GM12878 (cell line): ENCODE measurements around the gene CFAP300. TPM values are rescaled to one million over a fixed set of nuclear protein-coding genes. Genes with fewer than 3 reads are reported as not detected.

Experiments
- ATAC-seq: fragments of 200-7000 bp; cut with Tn5 transposase; 3 replicates; pipeline ENCODE4 v1.9.1; 2020; ENCODE audit warnings: mild to moderate bottlenecking, moderate library complexity
- BruUV-seq: library from RNA; stranded (reverse); fragments of 400-500 nt; replicated peaks from 2 replicates; lab custom pipeline; 2021; lab: Mats Ljungman, UMichigan
- CTCF ChIA-PET: fragments of 300-600 bp; sonication (Branson Sonifier 250); formaldehyde crosslinking; extraction: SDS; loops from one replicate; lab custom pipeline; 2021; ENCODE audit warnings: inconsistent platforms; lab: Yijun Ruan, JAX
- POLR2A ChIA-PET: fragments of 350-600 bp; formaldehyde crosslinking; extraction: SDS; loops from one replicate; lab custom pipeline; 2021; ENCODE audit warnings: inconsistent platforms; lab: Charles Lee
- RAD21 ChIA-PET: fragments of 300-600 bp; sonication (Branson Sonifier 250); formaldehyde crosslinking; loops from one replicate; lab custom pipeline; 2023; ENCODE audit warnings: antibody characterized with exemption; ENCODE audit not compliant: unreplicated experiment; lab: Charles Lee
- SMC1A ChIA-PET: fragments of 300-600 bp; sonication (Branson Sonifier 250); formaldehyde crosslinking; loops from one replicate; lab custom pipeline; 2023; ENCODE audit not compliant: unreplicated experiment, uncharacterized antibody; lab: Charles Lee
- DNase-seq: peaks from one replicate; pipeline ENCODE4 v3.0.0-alpha.2; 2011; ENCODE audit warnings: low read depth, low spot score
- FAIRE-seq: peaks from 3 replicates; lab custom pipeline; 2011; peaks lifted over from hg19 to GRCh38; lab: Jason Lieb, UNC
- H2AFZ ChIP-seq: 2 replicates; pipeline ENCODE4 v1.6.0; 2011; ENCODE audit warnings: low read depth, low read length, control low read depth; ENCODE audit not compliant: control insufficient read depth
- H3K27ac ChIP-seq: 2 replicates; pipeline ENCODE4 v1.5.1; 2011; ENCODE audit warnings: control low read depth; ENCODE audit not compliant: control insufficient read depth, insufficient read depth
- H3K27me3 ChIP-seq, 2 experiments: replicated peaks in 1 of 2; 2 replicates each; pipeline versions ENCODE4 v1.6.0 to v1.6.1; 2011; ENCODE audit warnings: low read length in 1 of 2; ENCODE audit not compliant: control insufficient read depth in 2 of 2, insufficient read depth in 2 of 2
- H3K36me3 ChIP-seq, 2 experiments: 2 replicates each; pipeline ENCODE4 v1.5.1; 2011; ENCODE audit warnings: low read length in 1 of 2; ENCODE audit not compliant: control insufficient read depth in 2 of 2, insufficient read depth in 2 of 2
- H3K4me1 ChIP-seq: 2 replicates; pipeline ENCODE4 v1.6.1; 2011; ENCODE audit warnings: mild to moderate bottlenecking, low read length, moderate library complexity, mixed read lengths; ENCODE audit not compliant: control insufficient read depth, insufficient read depth
- H3K4me2 ChIP-seq: 2 replicates; pipeline ENCODE4 v1.6.0; 2011; ENCODE audit warnings: control low read depth; ENCODE audit not compliant: control insufficient read depth, insufficient read depth
- H3K4me3 ChIP-seq: fragments of 200-600 bp; sonication (generic); 2 replicates; pipeline ENCODE4 v1.5.1; 2016
- H3K79me2 ChIP-seq: 2 replicates; pipeline ENCODE4 v1.6.0; 2011; ENCODE audit warnings: low read length; ENCODE audit not compliant: control insufficient read depth, insufficient read depth
- H3K9ac ChIP-seq: 2 replicates; pipeline ENCODE4 v1.8.0; 2011; ENCODE audit warnings: low read length, control low read depth, mixed read lengths; ENCODE audit not compliant: control insufficient read depth, insufficient read depth
- H3K9me3 ChIP-seq: replicated peaks from 3 replicates; pipeline ENCODE4 v1.5.1; 2011; ENCODE audit warnings: mild to moderate bottlenecking, low read length; ENCODE audit not compliant: control insufficient read depth, insufficient read depth
- H4K20me1 ChIP-seq: 2 replicates; pipeline ENCODE4 v1.6.0; 2011; ENCODE audit not compliant: control insufficient read depth, insufficient read depth
- BHLHE40 ChIP-seq, 2 experiments: fragments of 450-650 bp in 1 of 2; IDR thresholded peaks; 2 replicates each; pipeline ENCODE4 v1.6.1; 2011 to 2017; ENCODE audit warnings: low read depth in 2 of 2, borderline replicate concordance in 1 of 2, improper control_type of control experiment in 1 of 2, low read length in 1 of 2, mild to moderate bottlenecking in 1 of 2
- DPF2 ChIP-seq: fragments of 450-650 bp; IDR thresholded peaks from 2 replicates; pipeline ENCODE4 v1.6.1; 2017; ENCODE audit warnings: mild to moderate bottlenecking
- EGR1 ChIP-seq, 2 experiments: IDR thresholded peaks; 1 replicate in 1 of 2; 2 replicates in 1 of 2; pipeline ENCODE4 v1.6.1; 2011 to 2012; ENCODE audit warnings: low read depth in 2 of 2, low read length in 2 of 2, borderline replicate concordance in 1 of 2, mild to moderate bottlenecking in 1 of 2, moderate library complexity in 1 of 2
- EP300 ChIP-seq, 2 experiments: fragments of 150-350 bp in 1 of 2; IDR thresholded peaks; 2 replicates each; pipeline ENCODE4 v1.6.1; 2011 to 2012; ENCODE audit warnings: low read depth in 2 of 2, low read length in 2 of 2, borderline replicate concordance in 1 of 2, improper control_type of control experiment in 1 of 2, inconsistent platforms in 1 of 2; ENCODE audit not compliant: control insufficient read depth in 1 of 2
- FOXM1 ChIP-seq: IDR thresholded peaks from 2 replicates; pipeline ENCODE4 v1.6.1; 2012; ENCODE audit warnings: low read depth, mild to moderate bottlenecking, inconsistent platforms, low read length, moderate library complexity
- GABPA ChIP-seq: IDR thresholded peaks from 2 replicates; pipeline ENCODE4 v1.6.1; 2014; ENCODE audit warnings: antibody characterized with exemption, low read depth, mild to moderate bottlenecking, inconsistent platforms
- GATAD2B ChIP-seq: fragments of 450-650 bp; conservative IDR thresholded peaks from 2 replicates; pipeline ENCODE4 v1.6.1; 2017; ENCODE audit warnings: low read depth, mild to moderate bottlenecking, moderate library complexity
- HCFC1 ChIP-seq: fragments of 150-350 bp; IDR thresholded peaks from 2 replicates; pipeline ENCODE4 v1.6.1; 2014; ENCODE audit warnings: low read length
- HDAC2 ChIP-seq: fragments of 200-600 bp; sonication (generic); IDR thresholded peaks from 2 replicates; pipeline ENCODE4 v1.6.1; 2017
- IKZF1 ChIP-seq: fragments of 450-650 bp; conservative IDR thresholded peaks from 2 replicates; pipeline ENCODE4 v1.6.1; 2017; ENCODE audit warnings: antibody characterized with exemption, mild to moderate bottlenecking
- MEF2B ChIP-seq: fragments of 450-650 bp; IDR thresholded peaks from 2 replicates; pipeline ENCODE4 v1.6.1; 2018; ENCODE audit warnings: mild to moderate bottlenecking, moderate library complexity; ENCODE audit not compliant: partially characterized antibody, poor library complexity, severe bottlenecking
- NFYA ChIP-seq: IDR thresholded peaks from 2 replicates; pipeline ENCODE4 v1.6.1; 2011; ENCODE audit warnings: low read depth, mild to moderate bottlenecking, low read length, improper control_type of control experiment, borderline replicate concordance
- NFYB ChIP-seq: IDR thresholded peaks from 2 replicates; pipeline ENCODE4 v1.6.1; 2011; ENCODE audit warnings: low read depth, mild to moderate bottlenecking, low read length, improper control_type of control experiment, moderate library complexity; ENCODE audit not compliant: insufficient read depth
- RAD51 ChIP-seq: fragments of 450-650 bp; IDR thresholded peaks from 2 replicates; pipeline ENCODE4 v1.6.1; 2016; ENCODE audit warnings: moderate library complexity, mild to moderate bottlenecking, inconsistent platforms
- RUNX3 ChIP-seq: IDR thresholded peaks from 2 replicates; pipeline ENCODE4 v1.6.1; 2012; ENCODE audit warnings: low read length, inconsistent platforms
- WRNIP1 ChIP-seq: IDR thresholded peaks from 2 replicates; pipeline ENCODE4 v1.6.1; 2011; ENCODE audit warnings: low read depth, low read length, improper control_type of control experiment, borderline replicate concordance
- YY1 ChIP-seq: IDR thresholded peaks from 2 replicates; pipeline ENCODE4 v1.6.1; 2011; ENCODE audit warnings: low read depth, mild to moderate bottlenecking, low read length
- ZNF217 ChIP-seq: fragments of 450-650 bp; IDR thresholded peaks from 2 replicates; pipeline ENCODE4 v1.6.1; 2017; ENCODE audit warnings: antibody characterized with exemption, mild to moderate bottlenecking
- WGBS: methylation state at CpG from one replicate; pipeline ENCODE4 v1.1.6; 2016; ENCODE audit warnings: low lambda C conversion rate; ENCODE audit not compliant: insufficient replicate concordance, insufficient coverage; ENCODE audit errors: missing lambda C conversion rate; 5-methylcytosine and 5-hydroxymethylcytosine counted together
- in situ Hi-C: fragments of 300-500 bp; cut with MboI; formaldehyde crosslinking; loops from 9 replicates; pipeline ENCODE4 v1.14.3; 2018; ENCODE audit warnings: mixed read lengths
- intact Hi-C: fragments of 100-400 bp; cut with micrococcal nuclease; formaldehyde crosslinking; loops from one replicate; pipeline ENCODE4 v1.14.2; 2022; ENCODE audit not compliant: unreplicated experiment
- polyA plus RNA-seq, 11 experiments: library from polyadenylated mRNA; depleted of rRNA in 4 of 11; unstranded in 6 of 11; stranded (reverse) in 5 of 11; fragments of >200 nt; fragmentation: Nextera tagmentation in 4 of 11; fragmentation: Illumina TruSeq in 1 of 11; extraction: Ambion mirVana in 4 of 11; extraction: Trizol in 1 of 11; gene quantifications; 1 replicate in 1 of 11; 2 replicates in 10 of 11; pipeline versions ENCODE4 v1.2.1 to v1.2.3, GENCODE V29; 2011 to 2016; ENCODE audit warnings: inconsistent platforms in 2 of 11, missing spikeins in 2 of 11, low read depth in 1 of 11
- total RNA-seq, 4 experiments: library from RNA; depleted of rRNA in 3 of 4; stranded (reverse); fragments of >200 nt in 3 of 4; fragmentation: Illumina TruSeq in 1 of 4; extraction: Trizol in 1 of 4; gene quantifications; 2 replicates each; pipeline versions ENCODE4 v1.2.1 to v1.2.3, GENCODE V29; 2013 to 2021

CFAP300 gene
- total and polyA plus RNA-seq, 10 of the 15 experiments (the other 5 are each of a cell fraction or from before 2014, with no cell fraction given), result not detected

DNA sequence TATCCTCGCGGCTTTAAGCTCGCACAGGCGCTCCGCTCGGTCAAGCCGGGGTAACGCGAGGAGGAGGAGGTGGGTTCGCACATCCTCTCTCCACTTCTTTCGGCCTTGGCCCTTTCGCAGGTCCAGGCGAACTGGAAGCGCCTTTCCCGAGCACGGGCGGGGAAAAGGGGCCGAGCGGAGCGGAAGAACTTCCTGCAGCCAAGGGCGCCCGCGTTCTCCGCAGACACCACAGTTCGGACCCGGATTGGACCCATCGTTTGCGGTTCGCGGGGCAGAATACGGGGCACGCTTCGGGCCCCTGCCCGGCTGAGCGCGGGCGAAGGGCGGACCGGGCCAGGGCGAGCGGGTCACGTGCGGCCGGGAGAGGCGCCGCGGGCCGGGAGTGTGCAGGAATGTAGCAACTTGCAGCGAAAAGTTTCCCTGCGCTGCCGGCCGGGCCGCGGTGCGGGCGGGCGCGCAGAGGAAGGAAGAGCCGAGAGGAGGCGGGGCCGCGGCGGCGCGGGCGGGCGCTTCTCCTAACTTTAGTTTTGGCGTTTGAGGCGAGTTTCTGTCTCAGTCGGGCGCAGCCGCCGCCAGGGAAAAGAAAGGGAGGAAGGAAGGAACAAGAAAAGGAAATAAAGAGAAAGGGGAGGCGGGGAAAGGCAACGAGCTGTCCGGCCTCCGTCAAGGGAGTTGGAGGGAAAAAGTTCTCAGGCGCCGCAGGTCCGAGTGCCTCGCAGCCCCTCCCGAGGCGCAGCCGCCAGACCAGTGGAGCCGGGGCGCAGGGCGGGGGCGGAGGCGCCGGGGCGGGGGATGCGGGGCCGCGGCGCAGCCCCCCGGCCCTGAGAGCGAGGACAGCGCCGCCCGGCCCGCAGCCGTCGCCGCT lies 62.9 kb downstream of the CFAP300 start, which contains the start of gene YAP1:
YAP1 (plus strand) TSS at position 552 of the 865 bp plus-strand sequence. CDS start 402 bp downstream, outside the sequence.
- no peak for DNase-seq
- Histone ChIP-seq H3K4me2 (peak within 1 kb of the TSS; percentile 98), H3K9me3 (no peaks in the 10 kb centered on the region), H4K20me1 (no peaks in the 10 kb centered on the region), H3K9ac (no peak within 1 kb of the TSS), H3K36me3 (no peaks in the 10 kb centered on the region), H3K4me3 (peak within 1 kb of the TSS; percentile 77), H3K27ac (no peak within 1 kb of the TSS), H3K79me2 (no peaks in the 10 kb centered on the region), H3K27me3 (peaks cover 2 to 12% of the 10 kb centered on the region in 2 experiments; a peak in 3 of 4 replicates)
- ChIA-PET POLR2A (no interaction called here), RAD21 (no interaction called here), SMC1A (no interaction called here), CTCF (no interaction called here)
- in situ Hi-C loops (no loop called here), intact Hi-C loops (no loop called here)
- BruUV-seq, result no TSS peak
- FAIRE-seq, result peak; percentile 18
- no peak for TF ChIP-seq EP300 (IDR thresholded peaks at IDR 0.05; ENCODE audit: borderline replicate concordance in 1 of 2, control insufficient read depth in 1 of 2, low read depth in 2 of 2, low read length in 2 of 2)
- 0 out of 2 replicates have a peak, but pooled peaks have one; percentile 14 for TF ChIP-seq GABPA
- TF ChIP-seq BHLHE40 (IDR thresholded peaks at IDR 0.05; ENCODE audit: borderline replicate concordance in 1 of 2, low read depth in 2 of 2, low read length in 1 of 2), result peak; percentile 24 to 70; a peak in 3 of 4 replicates
- no peak for TF ChIP-seq RAD51
- no peak for TF ChIP-seq FOXM1
- TF ChIP-seq HDAC2, result no peak
- TF ChIP-seq YY1, result 0 out of 2 replicates have a peak, but pooled peaks have one; percentile 22
- no peak for TF ChIP-seq NFYB
- TF ChIP-seq DPF2, result 0 out of 2 replicates have a peak, but pooled peaks have one; percentile 15
- peak; percentile 62 for TF ChIP-seq IKZF1
- no peak for TF ChIP-seq MEF2B
- TF ChIP-seq ZNF217, result peak; percentile 41; the same call in 1 of the 2 replicates
- 0 out of 2 replicates have a peak, but pooled peaks have one; percentile 33 for TF ChIP-seq GATAD2B
- no peak for TF ChIP-seq WRNIP1
- TF ChIP-seq NFYA, result no peak
- TF ChIP-seq EGR1 (IDR thresholded peaks at IDR 0.05; ENCODE audit: borderline replicate concordance in 1 of 2, low read depth in 2 of 2, low read length in 2 of 2), result peak in 1 of 2 experiments; percentile 31; a peak in 1 of 3 replicates
- 0 out of 2 replicates have a peak, but pooled peaks have one; percentile 22 for TF ChIP-seq RUNX3
- TF ChIP-seq HCFC1, result no peak
- TF ChIP-seq, all 136 proteins: peak for 9
- H3K4me1 ChIP-seq, result no peaks in the 10 kb centered on the region; the same call in 1 of the 2 replicates
- ATAC-seq, result peak; percentile 90
- WGBS, result 2% methylated on average over 63 of the region's 104 CpGs
- H2AFZ ChIP-seq, result peak within 1 kb of the TSS; percentile 78
